Body of pancreas (tissue), 4 donors: Measurements from ENCODE around the gene SLC7A6OS.

Experiments used
- POLR2A ChIP-seq, 3 donors: fragments of 450-650 bp; IDR thresholded peaks; one replicate each; pipeline ENCODE4 v1.6.1; 2016; ENCODE audit warnings: antibody characterized with exemption in 3 of 3, mild to moderate bottlenecking in 2 of 3
- TF ChIP-seq, protein P1 (sequence below), 7 experiments: fragments of 450-650 bp in 4 of 7; fragments of 200-600 bp in 3 of 7; sonication (generic) in 3 of 7; IDR thresholded peaks; one replicate each; pipeline ENCODE4 v1.5.1; 2016 to 2019; ENCODE audit warnings: antibody characterized with exemption in 7 of 7

DNA sequence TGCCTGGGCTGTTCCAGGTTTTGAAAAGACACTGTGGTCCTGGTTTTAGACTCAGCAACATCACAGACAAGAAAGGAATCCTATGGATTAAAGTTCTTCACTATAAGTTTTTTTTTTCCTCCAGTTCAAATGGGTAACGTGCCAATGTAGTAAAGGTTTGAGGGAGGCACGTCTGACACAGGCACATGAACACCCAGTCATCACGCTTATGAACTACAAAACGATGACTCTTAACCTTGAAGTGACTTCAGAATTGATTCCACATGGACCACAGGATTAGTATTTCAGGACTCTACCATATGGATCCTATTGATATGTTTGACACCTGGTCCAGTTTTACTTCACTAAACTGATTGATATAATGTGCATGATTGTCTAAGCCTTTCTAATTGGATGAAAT lies 2.4 kb upstream of the SLC7A6OS start:
- TF ChIP-seq, protein P1, sequence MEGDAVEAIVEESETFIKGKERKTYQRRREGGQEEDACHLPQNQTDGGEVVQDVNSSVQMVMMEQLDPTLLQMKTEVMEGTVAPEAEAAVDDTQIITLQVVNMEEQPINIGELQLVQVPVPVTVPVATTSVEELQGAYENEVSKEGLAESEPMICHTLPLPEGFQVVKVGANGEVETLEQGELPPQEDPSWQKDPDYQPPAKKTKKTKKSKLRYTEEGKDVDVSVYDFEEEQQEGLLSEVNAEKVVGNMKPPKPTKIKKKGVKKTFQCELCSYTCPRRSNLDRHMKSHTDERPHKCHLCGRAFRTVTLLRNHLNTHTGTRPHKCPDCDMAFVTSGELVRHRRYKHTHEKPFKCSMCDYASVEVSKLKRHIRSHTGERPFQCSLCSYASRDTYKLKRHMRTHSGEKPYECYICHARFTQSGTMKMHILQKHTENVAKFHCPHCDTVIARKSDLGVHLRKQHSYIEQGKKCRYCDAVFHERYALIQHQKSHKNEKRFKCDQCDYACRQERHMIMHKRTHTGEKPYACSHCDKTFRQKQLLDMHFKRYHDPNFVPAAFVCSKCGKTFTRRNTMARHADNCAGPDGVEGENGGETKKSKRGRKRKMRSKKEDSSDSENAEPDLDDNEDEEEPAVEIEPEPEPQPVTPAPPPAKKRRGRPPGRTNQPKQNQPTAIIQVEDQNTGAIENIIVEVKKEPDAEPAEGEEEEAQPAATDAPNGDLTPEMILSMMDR (IDR thresholded peaks at IDR 0.05) = no peak
- no peak for TF ChIP-seq POLR2A (IDR thresholded peaks at IDR 0.05)
